ENCODE data around the gene GALNT16. TPM values are rescaled to one million over a fixed set of nuclear protein-coding genes. Genes with fewer than 3 reads are reported as not detected.

Gene GALNT16
- total and polyA plus RNA-seq, 2 experiments from 2014 or later = 1.7 to 2.6 TPM

- H3K27ac ChIP-seq = no peak overlapping the region
- H4K20me1 ChIP-seq (ENCODE audit: insufficient read depth, poor library complexity, severe bottlenecking) = no peaks in the 10 kb centered on the region
- H2AFZ ChIP-seq = no peak overlapping the region
- H3K79me2 ChIP-seq = no peaks in the 10 kb centered on the region
- no peaks in the 10 kb centered on the region for H3K27me3 ChIP-seq
- no peak for DNase-seq (ENCODE audit: low spot score)
- WGBS (ENCODE audit: low lambda C conversion rate, missing lambda C conversion rate) = 86% methylated on average over 9 of the region's 9 CpGs
- no peaks in the 10 kb centered on the region for H3K36me3 ChIP-seq (replicated peaks; ENCODE audit: insufficient read depth, low read depth)
- no peak overlapping the region for H3K4me3 ChIP-seq
- no peaks in the 10 kb centered on the region for H3K4me1 ChIP-seq (ENCODE audit: insufficient read depth)
- TF ChIP-seq EZH2phosphoT487 (IDR thresholded peaks at IDR 0.05; ENCODE audit: low read depth, severe bottlenecking, unreplicated experiment) = no peak
- TF ChIP-seq EZH2 (IDR thresholded peaks at IDR 0.05; ENCODE audit: borderline replicate concordance) = no peak
- TF ChIP-seq CTCF (IDR thresholded peaks at IDR 0.05; ENCODE audit: poor library complexity) = no peak
- no peak overlapping the region for H3K4me2 ChIP-seq
- H3K9me3 ChIP-seq (ENCODE audit: low read depth) = no peaks in the 10 kb centered on the region
- no peaks in the 10 kb centered on the region for H3K9me2 ChIP-seq (replicated peaks; ENCODE audit: insufficient read depth)
Measured at GRCh38 chr14:69226178-69226577, 33.8 kb upstream of the GALNT16 start.

DNA sequence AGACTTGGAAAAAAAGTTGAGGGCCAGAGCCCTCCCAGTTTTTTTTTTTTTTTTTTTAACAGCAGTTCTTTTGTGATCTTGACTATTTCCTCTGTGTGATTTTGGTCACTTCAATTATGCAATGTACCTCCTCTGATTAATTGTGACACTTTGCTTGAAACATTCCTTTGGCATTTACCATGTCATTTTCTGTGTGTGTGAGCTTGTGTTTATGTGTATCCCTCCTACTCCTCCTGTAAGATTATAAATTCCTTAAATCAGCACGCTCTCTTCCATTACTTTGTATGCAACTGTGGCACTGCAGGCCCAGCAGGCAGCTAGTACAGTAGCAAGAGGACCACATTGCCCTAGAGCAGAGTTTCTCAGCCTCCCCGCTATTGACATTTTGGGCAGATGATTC is 33.2 kb upstream of the GALNT16 start:
- Histone ChIP-seq H3K27ac (no peak overlapping the region), H3K36me3 (replicated peaks; ENCODE audit: insufficient read depth, low read depth) (no peaks in the 10 kb centered on the region), H3K79me2 (no peaks in the 10 kb centered on the region), H3K27me3 (no peaks in the 10 kb centered on the region), H3K4me1 (ENCODE audit: insufficient read depth) (no peaks in the 10 kb centered on the region), H3K4me2 (no peak overlapping the region), H4K20me1 (ENCODE audit: insufficient read depth, poor library complexity, severe bottlenecking) (no peaks in the 10 kb centered on the region), H3K9me2 (replicated peaks; ENCODE audit: insufficient read depth) (no peaks in the 10 kb centered on the region), H2AFZ (no peak overlapping the region), H3K9me3 (ENCODE audit: low read depth) (no peaks in the 10 kb centered on the region), H3K4me3 (no peak overlapping the region)
- WGBS (ENCODE audit: low lambda C conversion rate, missing lambda C conversion rate) = 98% methylated on average over 2 of the region's 2 CpGs
- TF ChIP-seq CTCF (IDR thresholded peaks at IDR 0.05; ENCODE audit: poor library complexity) (no peak), EZH2 (IDR thresholded peaks at IDR 0.05; ENCODE audit: borderline replicate concordance) (no peak)
- no peak for DNase-seq (ENCODE audit: low spot score)

- no peak overlapping the region for H3K4me3 ChIP-seq
- no peak for DNase-seq (ENCODE audit: low spot score)
- H3K9me2 ChIP-seq (replicated peaks; ENCODE audit: insufficient read depth) = no peaks in the 10 kb centered on the region
- no peaks in the 10 kb centered on the region for H4K20me1 ChIP-seq (ENCODE audit: insufficient read depth, poor library complexity, severe bottlenecking)
- H2AFZ ChIP-seq = no peak overlapping the region
- TF ChIP-seq EZH2 (IDR thresholded peaks at IDR 0.05; ENCODE audit: borderline replicate concordance) (no peak), EZH2phosphoT487 (IDR thresholded peaks at IDR 0.05; ENCODE audit: low read depth, severe bottlenecking, unreplicated experiment) (no peak), CTCF (IDR thresholded peaks at IDR 0.05; ENCODE audit: poor library complexity) (no peak)
- no peak overlapping the region for H3K4me2 ChIP-seq
- no peaks in the 10 kb centered on the region for H3K79me2 ChIP-seq
- WGBS (ENCODE audit: low lambda C conversion rate, missing lambda C conversion rate) = 77% methylated on average over 2 of the region's 2 CpGs
- H3K9me3 ChIP-seq (ENCODE audit: low read depth) = no peaks in the 10 kb centered on the region
- no peak overlapping the region for H3K27ac ChIP-seq
- H3K27me3 ChIP-seq = no peaks in the 10 kb centered on the region
- H3K4me1 ChIP-seq (ENCODE audit: insufficient read depth) = no peaks in the 10 kb centered on the region
- no peaks in the 10 kb centered on the region for H3K36me3 ChIP-seq (replicated peaks; ENCODE audit: insufficient read depth, low read depth)
Measured at GRCh38 chr14:69231486-69231885, 28.5 kb upstream of the GALNT16 start.

DNA sequence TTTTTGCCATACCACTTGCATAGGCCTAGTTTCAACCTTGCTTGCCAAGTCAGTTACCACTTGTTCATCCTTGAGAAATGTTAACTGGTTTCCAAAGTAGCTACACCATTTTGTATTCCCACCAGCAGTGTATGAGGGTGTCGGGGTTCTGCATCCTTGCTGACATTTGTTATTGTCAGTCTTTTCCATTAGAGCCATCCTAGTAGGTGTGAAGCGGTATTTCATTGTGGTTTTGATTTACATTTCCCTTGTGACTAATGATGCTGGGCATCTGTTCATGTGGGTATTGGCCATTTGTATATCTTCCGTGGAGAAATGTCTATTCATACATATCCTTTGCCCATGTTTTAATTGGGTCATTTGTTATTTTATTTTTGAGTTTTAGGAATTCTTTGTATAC is 27.6 kb upstream of the GALNT16 start:
- no peaks in the 10 kb centered on the region for H3K79me2 ChIP-seq
- H3K4me3 ChIP-seq = no peak overlapping the region
- no peak overlapping the region for H3K27ac ChIP-seq
- no peaks in the 10 kb centered on the region for H4K20me1 ChIP-seq (ENCODE audit: insufficient read depth, poor library complexity, severe bottlenecking)
- no peak overlapping the region for H2AFZ ChIP-seq
- H3K4me1 ChIP-seq (ENCODE audit: insufficient read depth) = no peaks in the 10 kb centered on the region
- TF ChIP-seq EZH2 (IDR thresholded peaks at IDR 0.05; ENCODE audit: borderline replicate concordance) (no peak), EZH2phosphoT487 (IDR thresholded peaks at IDR 0.05; ENCODE audit: low read depth, severe bottlenecking, unreplicated experiment) (no peak), CTCF (IDR thresholded peaks at IDR 0.05; ENCODE audit: poor library complexity) (no peak)
- no peaks in the 10 kb centered on the region for H3K27me3 ChIP-seq
- H3K9me2 ChIP-seq (replicated peaks; ENCODE audit: insufficient read depth) = no peaks in the 10 kb centered on the region
- H3K36me3 ChIP-seq (replicated peaks; ENCODE audit: insufficient read depth, low read depth) = no peaks in the 10 kb centered on the region
- WGBS (ENCODE audit: low lambda C conversion rate, missing lambda C conversion rate) = 99% methylated on average over 3 of the region's 3 CpGs
- no peak for DNase-seq (ENCODE audit: low spot score)
- H3K4me2 ChIP-seq = no peak overlapping the region
- H3K9me3 ChIP-seq (ENCODE audit: low read depth) = no peaks in the 10 kb centered on the region
